Astrocyte (in vitro differentiated cells and primary cell): Measurements from ENCODE around the gene ATP2A1.

Experiments used
- EZH2 ChIP-seq: IDR thresholded peaks from 2 replicates; pipeline ENCODE4 v1.6.1; 2012; ENCODE audit warnings: mild to moderate bottlenecking, low read length, inconsistent platforms; ENCODE audit not compliant: insufficient read depth
- TF ChIP-seq, protein P1 (sequence below): IDR thresholded peaks from 2 replicates; pipeline ENCODE4 v1.5.1; 2011; ENCODE audit warnings: low read depth, mild to moderate bottlenecking, inconsistent platforms, low read length, moderate library complexity; ENCODE audit not compliant: insufficient read depth

DNA sequence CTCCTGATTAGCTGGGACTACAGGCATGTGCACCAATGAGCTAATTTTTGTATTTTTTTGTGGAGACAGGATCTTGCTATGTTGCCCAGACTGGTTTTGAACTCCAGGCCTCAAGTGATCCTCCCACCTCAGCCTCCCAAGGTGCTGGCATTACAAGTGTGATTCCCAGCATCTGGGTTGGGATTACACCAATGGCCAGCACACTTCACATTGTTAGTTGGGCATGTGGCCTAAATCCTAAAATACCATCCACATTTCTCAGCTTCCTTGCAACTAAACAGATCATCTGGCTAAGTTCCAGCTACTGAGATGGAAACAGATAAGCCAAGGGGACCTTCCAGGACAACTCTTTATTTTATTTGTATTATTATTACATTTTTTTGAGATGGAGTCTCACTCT is 36.9 kb downstream of the ATP2A1 start:
- TF ChIP-seq, protein P1, sequence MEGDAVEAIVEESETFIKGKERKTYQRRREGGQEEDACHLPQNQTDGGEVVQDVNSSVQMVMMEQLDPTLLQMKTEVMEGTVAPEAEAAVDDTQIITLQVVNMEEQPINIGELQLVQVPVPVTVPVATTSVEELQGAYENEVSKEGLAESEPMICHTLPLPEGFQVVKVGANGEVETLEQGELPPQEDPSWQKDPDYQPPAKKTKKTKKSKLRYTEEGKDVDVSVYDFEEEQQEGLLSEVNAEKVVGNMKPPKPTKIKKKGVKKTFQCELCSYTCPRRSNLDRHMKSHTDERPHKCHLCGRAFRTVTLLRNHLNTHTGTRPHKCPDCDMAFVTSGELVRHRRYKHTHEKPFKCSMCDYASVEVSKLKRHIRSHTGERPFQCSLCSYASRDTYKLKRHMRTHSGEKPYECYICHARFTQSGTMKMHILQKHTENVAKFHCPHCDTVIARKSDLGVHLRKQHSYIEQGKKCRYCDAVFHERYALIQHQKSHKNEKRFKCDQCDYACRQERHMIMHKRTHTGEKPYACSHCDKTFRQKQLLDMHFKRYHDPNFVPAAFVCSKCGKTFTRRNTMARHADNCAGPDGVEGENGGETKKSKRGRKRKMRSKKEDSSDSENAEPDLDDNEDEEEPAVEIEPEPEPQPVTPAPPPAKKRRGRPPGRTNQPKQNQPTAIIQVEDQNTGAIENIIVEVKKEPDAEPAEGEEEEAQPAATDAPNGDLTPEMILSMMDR, result no peak
- no peak for TF ChIP-seq EZH2
